HG02973 (cell line): ENCODE measurements around the gene MRPL16.
A peak's percentile ranks its signal among the peaks of the same experiment; 100 is the strongest.
"Not testable (repeated sequence)": the region's sequence is repeated elsewhere in the genome, so short reads cannot be mapped to it uniquely, and the experiment has no call there.

Experiments used
- ATAC-seq: cut with Tn5 transposase; IDR thresholded peaks from one replicate; pipeline ENCODE4 v1.9.1; 2021; ENCODE audit warnings: moderate library complexity; ENCODE audit not compliant: unreplicated experiment

The MRPL16 gene

DNA sequence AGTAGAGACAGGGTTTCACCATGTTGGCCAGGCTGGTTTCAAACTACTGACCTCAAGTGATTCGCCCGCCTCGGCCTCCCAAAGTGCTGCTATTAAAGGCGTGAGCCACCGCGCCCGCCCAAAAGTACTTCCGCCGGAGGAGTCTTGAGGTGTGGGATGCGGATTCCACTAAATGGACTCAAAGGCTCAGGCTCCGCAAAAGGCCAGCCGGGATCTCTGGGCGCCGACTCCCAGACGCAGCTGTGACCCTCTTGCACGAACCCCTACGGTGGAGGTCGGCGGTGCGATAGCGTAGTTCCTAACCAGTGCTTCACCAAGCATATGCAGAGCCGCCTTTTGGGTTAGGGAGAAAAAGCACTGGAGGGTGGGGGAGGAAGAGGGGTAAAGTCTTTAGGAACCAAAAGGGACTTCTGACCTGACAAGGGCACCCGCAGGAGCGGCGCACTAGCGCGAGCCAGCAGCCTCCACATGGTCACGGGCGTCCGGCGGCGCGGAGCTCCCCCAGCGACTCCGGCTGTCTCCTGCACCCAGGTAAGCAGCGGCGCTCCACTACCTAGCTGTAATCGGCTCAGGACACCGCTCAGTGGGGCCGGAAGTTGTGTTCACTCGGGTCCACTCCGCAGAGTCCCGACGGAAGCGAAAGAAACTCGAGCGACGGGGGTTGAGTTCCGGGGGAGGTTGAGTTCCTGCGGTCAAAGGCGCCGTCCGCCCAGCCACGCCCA lies at the start of gene MRPL16:
MRPL16 (minus strand) TSS at position 590 of the 722 bp plus-strand sequence; CDS start at position 470, 120 bp downstream.
- peak; percentile 98 for ATAC-seq

DNA sequence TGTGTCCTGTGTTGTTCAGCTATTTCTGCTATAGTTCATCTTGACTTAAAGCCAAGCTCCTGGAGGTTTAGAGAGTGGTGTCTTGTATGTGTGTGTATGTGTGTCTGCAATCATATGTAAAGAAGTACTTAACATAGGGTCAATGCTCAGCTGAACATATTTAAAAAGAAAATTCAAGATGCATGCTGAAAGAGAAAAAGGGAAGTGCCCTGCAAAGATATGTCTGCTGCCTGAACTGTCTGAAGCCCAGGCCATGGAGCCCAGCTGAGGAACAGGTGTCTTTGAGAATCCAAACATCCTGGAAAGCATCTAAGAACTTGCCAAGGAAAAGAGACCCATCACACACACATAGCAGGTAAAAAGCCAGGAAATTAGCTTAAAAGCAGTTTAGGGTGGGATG lies 49.1 kb upstream of the MRPL16 start:
- no peak for ATAC-seq

GRCh38 chr11:59857439-59858434 lies 47.2 kb upstream of the MRPL16 start:
- ATAC-seq, result no peak

DNA sequence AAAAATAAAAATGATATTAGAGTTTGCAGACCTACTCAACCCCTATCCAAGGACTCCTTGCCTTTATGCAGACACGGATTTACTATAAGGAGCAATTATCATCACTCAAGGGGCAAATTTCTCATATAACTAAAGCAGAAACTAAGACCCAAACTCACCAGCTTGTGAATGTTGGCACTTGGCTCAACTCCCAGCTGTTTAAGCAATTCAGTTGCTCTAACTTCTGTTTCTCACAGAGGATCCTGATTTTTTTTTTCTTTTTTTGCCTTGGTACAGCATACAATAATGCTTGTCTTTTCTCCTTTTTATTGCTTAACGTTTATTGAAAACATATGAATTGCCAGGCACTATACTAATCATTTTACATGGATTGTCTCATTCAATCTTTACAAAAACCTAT lies 44.3 kb upstream of the MRPL16 start:
- ATAC-seq, result no peak

GRCh38 chr11:59851416-59851815 lies 40.8 kb upstream of the MRPL16 start:
- ATAC-seq, result not testable (repeated sequence)

GRCh38 chr11:59849551-59849950 lies 39.0 kb upstream of the MRPL16 start:
- ATAC-seq, result not testable (repeated sequence)

DNA sequence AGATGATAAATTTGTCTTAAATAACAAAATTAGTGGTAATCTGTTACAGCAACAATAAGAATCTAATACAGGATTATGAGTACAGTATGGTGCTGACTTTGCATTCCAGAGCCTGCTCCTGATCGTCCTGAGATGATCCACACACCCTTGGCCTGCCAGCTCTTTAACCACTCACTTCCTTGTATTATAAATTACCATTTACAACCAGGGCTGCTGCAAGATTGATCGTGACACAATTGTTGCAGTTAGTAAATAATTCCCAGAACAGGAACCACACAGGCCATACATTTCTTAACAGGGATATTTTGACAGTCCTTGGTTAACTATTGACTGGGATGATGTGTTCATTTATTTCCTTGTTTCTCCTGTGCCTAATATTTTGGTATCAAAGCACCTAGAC lies 38.6 kb upstream of the MRPL16 start:
- no peak for ATAC-seq

DNA sequence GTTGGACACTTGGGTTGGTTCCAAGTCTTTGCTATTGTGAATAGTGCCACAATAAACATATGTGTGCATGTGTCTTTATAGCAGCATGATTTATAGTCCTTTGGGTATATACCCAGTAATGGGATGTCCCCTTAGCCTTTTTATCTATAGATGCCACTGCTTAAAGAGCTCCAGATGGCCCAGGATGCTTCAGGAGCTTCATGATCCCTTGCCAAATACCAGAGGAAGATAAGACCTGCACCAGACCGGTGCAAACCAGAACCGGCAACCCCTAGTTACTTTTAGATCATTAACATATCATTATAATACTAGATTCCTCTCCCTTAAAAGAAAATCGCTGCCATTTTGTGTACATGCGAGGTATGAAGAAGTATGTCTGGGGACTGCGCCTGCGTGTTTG lies 37.9 kb upstream of the MRPL16 start:
- ATAC-seq, result not testable (repeated sequence)

DNA sequence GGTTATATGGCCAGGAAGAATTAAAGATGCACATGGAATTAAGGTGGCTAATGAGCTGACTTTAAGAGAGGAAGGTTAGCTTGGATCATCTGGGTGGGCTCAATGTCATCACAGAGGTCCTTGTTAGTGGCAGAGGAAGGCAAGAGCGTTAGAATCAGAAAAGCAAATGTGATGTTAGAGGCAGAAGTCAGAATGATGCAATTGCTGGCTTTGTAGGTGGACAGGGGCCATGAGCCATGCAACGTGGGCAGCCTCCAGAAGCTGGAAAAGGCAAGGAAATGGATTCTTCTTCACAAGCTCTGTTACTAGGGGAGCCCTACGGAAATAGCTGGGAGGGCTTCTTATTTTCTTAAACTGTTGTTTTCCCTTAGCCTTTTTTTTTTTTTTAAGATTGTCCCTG lies 37.0 kb upstream of the MRPL16 start:
- ATAC-seq, result no peak

DNA sequence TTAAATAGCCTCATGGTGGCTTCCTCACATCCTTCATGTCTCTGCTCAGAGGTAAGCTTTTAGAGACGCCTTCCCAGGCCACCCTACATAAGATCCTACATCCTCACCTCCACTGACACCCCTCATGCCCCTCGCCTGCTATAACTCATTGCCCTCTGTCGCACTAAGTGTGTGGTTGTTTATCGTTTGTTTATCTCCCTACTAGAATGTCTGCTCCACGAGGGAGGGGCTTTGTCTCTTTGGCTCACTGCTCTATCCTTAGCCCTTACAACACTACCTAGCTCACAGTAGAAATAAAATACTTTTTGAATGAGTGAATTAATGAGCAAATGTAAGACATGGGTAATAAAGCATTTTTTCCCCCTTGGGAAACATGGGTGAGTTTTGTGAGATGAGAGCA lies 36.0 kb upstream of the MRPL16 start:
- ATAC-seq, result no peak

GRCh38 chr11:59845399-59845798 lies 34.8 kb upstream of the MRPL16 start, which contains the start of gene CBLIF:
CBLIF (minus strand) TSS chr11:59845499; CDS start chr11:59845453, 46 bp downstream.
- ATAC-seq, result no peak

DNA sequence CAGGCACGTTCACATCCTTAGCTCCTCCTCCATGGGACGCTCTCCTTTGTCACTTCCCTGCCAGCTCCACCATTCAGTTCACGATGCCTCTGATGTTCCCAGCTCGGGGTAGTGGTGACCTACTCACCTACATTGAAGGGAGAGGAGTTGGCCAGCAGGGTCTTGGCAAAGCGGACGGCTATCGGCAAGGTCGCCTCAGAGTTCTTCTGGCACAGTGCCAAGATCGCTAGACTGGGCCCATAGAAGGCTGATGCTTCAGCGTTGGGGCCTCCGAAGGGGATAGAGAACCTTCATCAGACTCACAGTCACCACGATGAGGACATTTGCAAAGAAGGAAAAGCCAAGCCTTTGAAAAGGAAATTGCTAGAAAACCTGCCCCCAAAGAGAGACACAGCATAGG lies 31.7 kb upstream of the MRPL16 start:
- ATAC-seq, result no peak

GRCh38 chr11:59841514-59841913 lies 30.9 kb upstream of the MRPL16 start:
- no peak for ATAC-seq

GRCh38 chr11:59839615-59840014 lies 29.0 kb upstream of the MRPL16 start:
- no peak for ATAC-seq

- no peak for ATAC-seq
Observed at GRCh38 chr11:59833602-59834001, 23.0 kb upstream of the MRPL16 start.

DNA sequence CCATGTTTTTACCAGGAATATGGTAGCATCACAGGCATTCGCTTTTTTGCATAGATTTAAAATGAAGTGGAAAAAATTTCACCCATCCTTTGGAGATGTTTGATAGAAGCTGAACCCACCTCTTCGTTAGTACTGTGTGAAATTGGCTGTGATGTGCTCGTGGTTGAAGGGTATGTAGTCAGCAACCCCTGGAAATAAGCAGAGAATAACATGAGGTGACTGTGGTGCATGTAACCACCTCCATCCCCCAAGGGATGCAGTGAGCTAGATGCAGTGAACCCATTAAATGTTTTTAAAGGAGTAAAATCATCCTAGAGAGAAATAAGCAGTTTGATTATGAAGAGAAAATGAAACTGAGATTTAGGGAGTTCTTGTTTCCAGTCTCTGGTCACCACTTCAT lies 18.8 kb upstream of the MRPL16 start:
- no peak for ATAC-seq

- ATAC-seq, result no peak
Observed at GRCh38 chr11:59822989-59823566, 12.5 kb upstream of the MRPL16 start.

DNA sequence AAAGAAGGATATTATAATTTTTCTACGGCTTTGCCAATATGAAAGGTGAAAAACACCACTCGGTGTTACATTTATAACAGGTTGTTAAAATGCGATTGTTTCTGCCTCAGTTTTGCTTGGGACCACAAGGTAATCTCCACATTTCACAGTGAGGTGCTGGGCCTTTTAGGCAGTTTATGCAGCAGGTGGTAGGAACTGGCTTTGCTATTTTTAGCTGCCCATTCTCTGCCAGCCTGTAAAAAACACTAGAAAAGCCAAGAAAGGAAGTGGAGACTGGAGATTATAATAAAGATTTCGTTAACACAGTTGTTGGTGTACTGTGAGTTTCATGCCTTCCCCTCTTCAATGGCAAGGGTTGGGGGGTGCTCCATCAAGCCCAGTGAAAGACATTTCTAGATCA lies 8.0 kb upstream of the MRPL16 start:
- ATAC-seq, result no peak

GRCh38 chr11:59816434-59816833 lies 5.9 kb upstream of the MRPL16 start:
- ATAC-seq, result not testable (repeated sequence)

- ATAC-seq, result no peak
Observed at GRCh38 chr11:59815754-59816153, 5.2 kb upstream of the MRPL16 start.

- ATAC-seq, result no peak
Observed at GRCh38 chr11:59814021-59814420, 3.4 kb upstream of the MRPL16 start.
